SU-DHL-6 (cell line): ENCODE measurements around the gene DENND5A.
"Not testable (repeated sequence)": the region's sequence is repeated elsewhere in the genome, so short reads cannot be mapped to it uniquely, and the experiment has no call there.

Experiments
- CTCF ChIP-seq: fragments of 200-600 bp; sonication (generic); IDR thresholded peaks from one replicate; pipeline ENCODE4 v1.5.1; 2017; ENCODE audit warnings: antibody characterized with exemption, mild to moderate bottlenecking, low read length, moderate library complexity; ENCODE audit not compliant: insufficient read depth, poor library complexity, severe bottlenecking
- EZH2phosphoT487 ChIP-seq: fragments of 200-600 bp; sonication (generic), shearing (Covaris generic); conservative IDR thresholded peaks from 2 replicates; pipeline ENCODE4 v1.6.1; 2018; ENCODE audit warnings: mild to moderate bottlenecking, antibody characterized with exemption, low read length, moderate library complexity, mixed read lengths

GRCh38 chr11:9188860-9189259 lies 76.3 kb downstream of the DENND5A start:
- not testable (repeated sequence) for TF ChIP-seq CTCF, EZH2phosphoT487
